ENCODE data around the gene GOLGA5. TPM values are rescaled to one million over a fixed set of nuclear protein-coding genes. Genes with fewer than 3 reads are reported as not detected.

Gene GOLGA5
- total and polyA plus RNA-seq, 2 of the 13 experiments (the other 11 are each of a cell fraction or from before 2014, with no cell fraction given): 31.0 to 40.0 TPM

DNA sequence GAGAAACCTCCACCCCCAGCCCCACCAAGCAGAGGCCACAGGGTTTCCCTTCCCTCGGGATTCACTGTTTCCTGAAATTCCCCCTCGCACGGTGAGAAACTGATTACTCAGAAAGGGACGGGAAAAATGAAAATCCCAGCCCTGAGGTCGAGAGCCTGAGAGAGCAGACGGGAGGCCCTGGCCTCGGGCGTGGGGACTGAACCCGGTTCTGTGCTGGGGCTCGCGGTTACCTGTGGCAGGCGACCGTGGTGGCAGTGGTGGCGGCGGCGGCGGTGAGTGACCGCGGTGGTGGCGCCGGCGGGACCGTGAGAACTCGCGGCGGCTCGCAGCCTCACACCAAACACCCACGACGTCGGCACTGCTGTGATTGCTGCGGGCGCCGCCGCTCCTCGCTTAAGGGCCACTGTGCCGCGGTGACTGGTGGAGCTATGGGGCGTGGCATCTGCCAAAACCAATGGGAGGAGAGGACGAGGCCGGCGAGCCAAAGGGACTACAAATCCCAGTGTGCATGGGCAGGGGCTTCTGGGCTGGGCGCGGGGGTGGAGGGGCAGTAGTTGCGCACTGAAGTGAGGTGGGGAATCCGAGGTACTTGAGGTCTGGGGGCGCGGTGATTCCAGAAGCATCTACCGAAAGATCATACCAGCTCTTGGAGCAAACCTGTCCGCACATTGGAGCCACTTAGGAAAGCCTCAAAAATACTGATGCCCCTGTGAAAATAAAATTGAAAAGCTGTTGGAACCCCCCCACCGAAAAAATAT lies 45.7 kb upstream of the GOLGA5 start, which contains the start of gene LGMN (continued):
- TF ChIP-seq, protein P1, sequence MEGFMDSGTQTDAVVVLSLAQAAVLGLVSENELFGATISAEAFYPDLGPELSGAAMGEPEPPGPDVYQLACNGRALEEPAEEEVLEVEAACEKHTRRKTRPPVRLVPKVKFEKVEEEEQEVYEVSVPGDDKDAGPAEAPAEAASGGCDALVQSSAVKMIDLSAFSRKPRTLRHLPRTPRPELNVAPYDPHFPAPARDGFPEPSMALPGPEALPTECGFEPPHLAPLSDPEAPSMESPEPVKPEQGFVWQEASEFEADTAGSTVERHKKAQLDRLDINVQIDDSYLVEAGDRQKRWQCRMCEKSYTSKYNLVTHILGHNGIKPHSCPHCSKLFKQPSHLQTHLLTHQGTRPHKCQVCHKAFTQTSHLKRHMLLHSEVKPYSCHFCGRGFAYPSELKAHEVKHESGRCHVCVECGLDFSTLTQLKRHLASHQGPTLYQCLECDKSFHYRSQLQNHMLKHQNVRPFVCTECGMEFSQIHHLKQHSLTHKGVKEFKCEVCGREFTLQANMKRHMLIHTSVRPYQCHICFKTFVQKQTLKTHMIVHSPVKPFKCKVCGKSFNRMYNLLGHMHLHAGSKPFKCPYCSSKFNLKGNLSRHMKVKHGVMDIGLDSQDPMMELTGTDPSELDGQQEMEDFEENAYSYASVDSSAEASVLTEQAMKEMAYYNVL (CRISPR knock-in tag; IDR thresholded peaks at IDR 0.05; ENCODE audit: borderline replicate concordance): peak; percentile 39; the same call in 1 of the 2 replicates
- TF ChIP-seq ZNF430 (CRISPR knock-in tag; IDR thresholded peaks at IDR 0.05): peak; percentile 41; the same call in 1 of the 2 replicates
- TF ChIP-seq JUN (CRISPR knock-in tag; IDR thresholded peaks at IDR 0.05): peak; percentile 66
- TF ChIP-seq MTF2 (CRISPR knock-in tag; IDR thresholded peaks at IDR 0.05; ENCODE audit: borderline replicate concordance): 0 out of 2 replicates have a peak, but pooled peaks have one; percentile 16
- no peak for TF ChIP-seq KDM6A (CRISPR knock-in tag; IDR thresholded peaks at IDR 0.05; ENCODE audit: low read depth)
- TF ChIP-seq, protein P2, sequence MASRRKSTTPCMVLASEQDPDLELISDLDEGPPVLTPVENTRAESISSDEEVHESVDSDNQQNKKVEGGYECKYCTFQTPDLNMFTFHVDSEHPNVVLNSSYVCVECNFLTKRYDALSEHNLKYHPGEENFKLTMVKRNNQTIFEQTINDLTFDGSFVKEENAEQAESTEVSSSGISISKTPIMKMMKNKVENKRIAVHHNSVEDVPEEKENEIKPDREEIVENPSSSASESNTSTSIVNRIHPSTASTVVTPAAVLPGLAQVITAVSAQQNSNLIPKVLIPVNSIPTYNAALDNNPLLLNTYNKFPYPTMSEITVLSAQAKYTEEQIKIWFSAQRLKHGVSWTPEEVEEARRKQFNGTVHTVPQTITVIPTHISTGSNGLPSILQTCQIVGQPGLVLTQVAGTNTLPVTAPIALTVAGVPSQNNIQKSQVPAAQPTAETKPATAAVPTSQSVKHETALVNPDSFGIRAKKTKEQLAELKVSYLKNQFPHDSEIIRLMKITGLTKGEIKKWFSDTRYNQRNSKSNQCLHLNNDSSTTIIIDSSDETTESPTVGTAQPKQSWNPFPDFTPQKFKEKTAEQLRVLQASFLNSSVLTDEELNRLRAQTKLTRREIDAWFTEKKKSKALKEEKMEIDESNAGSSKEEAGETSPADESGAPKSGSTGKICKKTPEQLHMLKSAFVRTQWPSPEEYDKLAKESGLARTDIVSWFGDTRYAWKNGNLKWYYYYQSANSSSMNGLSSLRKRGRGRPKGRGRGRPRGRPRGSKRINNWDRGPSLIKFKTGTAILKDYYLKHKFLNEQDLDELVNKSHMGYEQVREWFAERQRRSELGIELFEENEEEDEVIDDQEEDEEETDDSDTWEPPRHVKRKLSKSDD (CRISPR knock-in tag; IDR thresholded peaks at IDR 0.05; ENCODE audit: low read depth): no peak
- no peak for TF ChIP-seq SMAD9 (CRISPR knock-in tag; IDR thresholded peaks at IDR 0.05)
- TF ChIP-seq CBX1 (IDR thresholded peaks at IDR 0.05; ENCODE audit: low read depth): no peak
- TF ChIP-seq ZNF326 (CRISPR knock-in tag; IDR thresholded peaks at IDR 0.05; ENCODE audit: borderline replicate concordance): no peak
- TF ChIP-seq ZNF253 (CRISPR knock-in tag; IDR thresholded peaks at IDR 0.05; ENCODE audit: borderline replicate concordance): no peak
- no peak for TF ChIP-seq NBN (conservative IDR thresholded peaks at IDR 0.05)
- no peak for TF ChIP-seq FOXM1 (CRISPR knock-in tag; IDR thresholded peaks at IDR 0.05)
- TF ChIP-seq ZNF644 (CRISPR knock-in tag; IDR thresholded peaks at IDR 0.05; ENCODE audit: low read depth): no peak
- TF ChIP-seq SMARCC2 (IDR thresholded peaks at IDR 0.05): no peak
- TF ChIP-seq FOXP1 (IDR thresholded peaks at IDR 0.05): no peak
- no peak for TF ChIP-seq FOXP1 (CRISPR knock-in tag; IDR thresholded peaks at IDR 0.05)
- TF ChIP-seq, protein P3, sequence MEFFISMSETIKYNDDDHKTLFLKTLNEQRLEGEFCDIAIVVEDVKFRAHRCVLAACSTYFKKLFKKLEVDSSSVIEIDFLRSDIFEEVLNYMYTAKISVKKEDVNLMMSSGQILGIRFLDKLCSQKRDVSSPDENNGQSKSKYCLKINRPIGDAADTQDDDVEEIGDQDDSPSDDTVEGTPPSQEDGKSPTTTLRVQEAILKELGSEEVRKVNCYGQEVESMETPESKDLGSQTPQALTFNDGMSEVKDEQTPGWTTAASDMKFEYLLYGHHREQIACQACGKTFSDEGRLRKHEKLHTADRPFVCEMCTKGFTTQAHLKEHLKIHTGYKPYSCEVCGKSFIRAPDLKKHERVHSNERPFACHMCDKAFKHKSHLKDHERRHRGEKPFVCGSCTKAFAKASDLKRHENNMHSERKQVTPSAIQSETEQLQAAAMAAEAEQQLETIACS (CRISPR knock-in tag; IDR thresholded peaks at IDR 0.05): no peak
- TF ChIP-seq, protein P4, sequence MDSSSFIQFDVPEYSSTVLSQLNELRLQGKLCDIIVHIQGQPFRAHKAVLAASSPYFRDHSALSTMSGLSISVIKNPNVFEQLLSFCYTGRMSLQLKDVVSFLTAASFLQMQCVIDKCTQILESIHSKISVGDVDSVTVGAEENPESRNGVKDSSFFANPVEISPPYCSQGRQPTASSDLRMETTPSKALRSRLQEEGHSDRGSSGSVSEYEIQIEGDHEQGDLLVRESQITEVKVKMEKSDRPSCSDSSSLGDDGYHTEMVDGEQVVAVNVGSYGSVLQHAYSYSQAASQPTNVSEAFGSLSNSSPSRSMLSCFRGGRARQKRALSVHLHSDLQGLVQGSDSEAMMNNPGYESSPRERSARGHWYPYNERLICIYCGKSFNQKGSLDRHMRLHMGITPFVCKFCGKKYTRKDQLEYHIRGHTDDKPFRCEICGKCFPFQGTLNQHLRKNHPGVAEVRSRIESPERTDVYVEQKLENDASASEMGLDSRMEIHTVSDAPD (CRISPR knock-in tag; IDR thresholded peaks at IDR 0.05): no peak
- TF ChIP-seq HIVEP1 (CRISPR knock-in tag; IDR thresholded peaks at IDR 0.05): peak; percentile 59; the same call in 1 of the 2 replicates
- no peak for TF ChIP-seq ZNF20 (CRISPR knock-in tag; IDR thresholded peaks at IDR 0.05)
- TF ChIP-seq ZNF331 (CRISPR knock-in tag; IDR thresholded peaks at IDR 0.05): peak; percentile 66
- TF ChIP-seq BORCS8-MEF2B (CRISPR knock-in tag; IDR thresholded peaks at IDR 0.05): no peak; the same call in 1 of the 2 replicates
- peak; percentile 65 for TF ChIP-seq ASH2L (IDR thresholded peaks at IDR 0.05; ENCODE audit: insufficient read length, low read depth, low read length)
- no peak for TF ChIP-seq CC2D1A (CRISPR knock-in tag; IDR thresholded peaks at IDR 0.05)
- TF ChIP-seq ZNF441 (CRISPR knock-in tag; IDR thresholded peaks at IDR 0.05; ENCODE audit: borderline replicate concordance): no peak
- no peak for TF ChIP-seq ZNF17 (CRISPR knock-in tag; IDR thresholded peaks at IDR 0.05)

Data from HepG2 (cell line).